ENCODE data around the gene GIPC3. TPM values are rescaled to one million over a fixed set of nuclear protein-coding genes. Genes with fewer than 3 reads are reported as not detected.

GIPC3 gene
- total and polyA plus RNA-seq, 2 experiments from 2014 or later: 0.48 to 0.59 TPM

DNA sequence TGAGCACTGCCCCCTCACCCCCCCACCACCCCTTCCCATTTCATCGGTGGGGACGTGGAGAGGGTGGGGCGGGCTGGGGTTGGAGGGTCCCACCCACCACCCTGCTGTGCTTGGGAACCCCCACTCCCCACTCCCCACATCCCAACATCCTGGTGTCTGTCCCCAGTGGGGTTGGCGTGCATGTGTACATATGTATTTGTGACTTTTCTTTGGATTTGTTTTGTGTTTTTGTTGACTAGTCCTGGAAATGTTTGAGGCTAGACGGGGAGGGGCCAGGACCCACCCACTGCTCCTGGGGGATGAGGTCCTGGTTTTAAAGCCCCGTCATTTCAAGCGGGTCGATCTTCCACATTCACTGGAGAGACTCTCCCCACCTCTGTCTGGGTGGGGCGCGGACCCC is 49.3 kb upstream of the GIPC3 start:
- Mint-ChIP-seq H3K4me3 (no peak overlapping the region; the same call in 2 of the 3 replicates), H3K9me3 (0 out of 3 replicates have a peak, but pooled peaks cover 3% of the 10 kb centered on the region), H3K4me1 (peaks cover 10% of the 10 kb centered on the region; the same call in 2 of the 3 replicates), H3K36me3 (ENCODE audit: low read depth) (peaks cover 36% of the 10 kb centered on the region), H3K27ac (no peak overlapping the region), H3K27me3 (ENCODE audit: insufficient read depth, low read depth, poor library complexity) (peaks cover 21% of the 10 kb centered on the region)
- Histone ChIP-seq H3K27me3 (ENCODE audit: insufficient read depth) (no peaks in the 10 kb centered on the region), H3F3A (replicated peaks; ENCODE audit: low read depth) (peaks cover 7% of the 10 kb centered on the region; the same call in 1 of the 2 replicates), H3K9me2 (ENCODE audit: insufficient read depth) (no peaks in the 10 kb centered on the region), H2AFZ (no peak overlapping the region), H3K36me3 (ENCODE audit: insufficient read depth) (no peaks in the 10 kb centered on the region), H3K79me2 (replicated peaks; ENCODE audit: insufficient read depth) (no peaks in the 10 kb centered on the region), H3K4me3 (no peak overlapping the region), H3K27ac (ENCODE audit: low read depth) (no peak overlapping the region), H3K4me2 (no peak overlapping the region), H3K4me1 (ENCODE audit: insufficient read depth) (no peaks in the 10 kb centered on the region), H4K20me1 (replicated peaks; ENCODE audit: insufficient read depth) (no peaks in the 10 kb centered on the region; the same call in 1 of the 2 replicates)
- TF ChIP-seq, protein P1, sequence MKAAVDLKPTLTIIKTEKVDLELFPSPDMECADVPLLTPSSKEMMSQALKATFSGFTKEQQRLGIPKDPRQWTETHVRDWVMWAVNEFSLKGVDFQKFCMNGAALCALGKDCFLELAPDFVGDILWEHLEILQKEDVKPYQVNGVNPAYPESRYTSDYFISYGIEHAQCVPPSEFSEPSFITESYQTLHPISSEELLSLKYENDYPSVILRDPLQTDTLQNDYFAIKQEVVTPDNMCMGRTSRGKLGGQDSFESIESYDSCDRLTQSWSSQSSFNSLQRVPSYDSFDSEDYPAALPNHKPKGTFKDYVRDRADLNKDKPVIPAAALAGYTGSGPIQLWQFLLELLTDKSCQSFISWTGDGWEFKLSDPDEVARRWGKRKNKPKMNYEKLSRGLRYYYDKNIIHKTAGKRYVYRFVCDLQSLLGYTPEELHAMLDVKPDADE (IDR thresholded peaks at IDR 0.05): no peak
- no peak for TF ChIP-seq CREB1 (CRISPR knock-in tag; IDR thresholded peaks at IDR 0.05; ENCODE audit: low read depth)
- TF ChIP-seq EZH2 (IDR thresholded peaks at IDR 0.05; ENCODE audit: low read depth, unreplicated experiment): no peak
- TF ChIP-seq JUNB (IDR thresholded peaks at IDR 0.05; ENCODE audit: unreplicated experiment): no peak
- no peak for DNase-seq (ENCODE audit: low spot score)
- no peak for ATAC-seq

DNA sequence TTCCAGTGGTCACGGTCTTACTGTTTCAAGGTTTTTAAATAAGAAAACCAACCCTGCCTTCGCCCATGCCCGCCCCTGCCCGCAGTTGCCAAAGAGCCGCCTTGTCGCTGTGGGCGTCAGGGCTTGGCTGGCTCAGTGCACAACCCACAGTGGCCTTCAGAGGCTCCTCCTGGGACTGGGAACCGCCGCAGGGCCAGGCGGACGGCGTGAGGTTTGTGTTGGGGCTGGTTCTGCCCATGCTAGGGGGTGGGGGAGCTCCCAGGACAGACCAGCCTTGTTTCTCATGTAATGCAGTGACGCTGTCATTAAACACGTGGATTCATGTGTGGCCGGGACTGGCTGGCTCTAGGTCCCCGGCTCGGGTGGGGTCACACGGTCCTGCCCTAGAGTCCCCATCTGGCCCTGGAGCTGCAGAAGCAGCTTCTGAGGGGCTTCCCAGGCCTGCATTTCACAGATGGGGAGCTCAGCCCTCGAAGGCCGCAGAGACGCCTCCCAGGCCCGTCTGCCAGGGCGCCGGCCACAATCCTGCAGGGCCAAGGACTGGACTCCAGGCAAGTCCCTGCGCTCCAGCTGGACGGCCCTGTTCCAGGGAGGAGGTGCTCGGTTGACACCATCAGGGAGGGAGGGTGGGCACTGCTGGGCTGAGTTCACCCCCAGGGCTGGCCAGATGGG is 48.7 kb upstream of the GIPC3 start:
- H3K4me2 ChIP-seq: no peak overlapping the region
- DNase-seq (ENCODE audit: low spot score) (no peak), ATAC-seq (no peak)
- no peaks in the 10 kb centered on the region for H3K9me2 ChIP-seq (ENCODE audit: insufficient read depth)
- no peaks in the 10 kb centered on the region for H3K79me2 ChIP-seq (replicated peaks; ENCODE audit: insufficient read depth)
- H3K36me3 ChIP-seq (ENCODE audit: insufficient read depth): no peaks in the 10 kb centered on the region
- H3K36me3 Mint-ChIP-seq (ENCODE audit: low read depth): peaks cover 31% of the 10 kb centered on the region
- H3K4me3 ChIP-seq: no peak overlapping the region
- H2AFZ ChIP-seq: no peak overlapping the region
- no peak overlapping the region for H3K27ac Mint-ChIP-seq
- no peak overlapping the region for H3K4me3 Mint-ChIP-seq
- H3K27me3 ChIP-seq (ENCODE audit: insufficient read depth): no peaks in the 10 kb centered on the region
- 0 out of 3 replicates have a peak, but pooled peaks cover 3% of the 10 kb centered on the region for H3K9me3 Mint-ChIP-seq
- H3K4me1 ChIP-seq (ENCODE audit: insufficient read depth): no peaks in the 10 kb centered on the region
- no peak overlapping the region for H3K27ac ChIP-seq (ENCODE audit: low read depth)
- H4K20me1 ChIP-seq (replicated peaks; ENCODE audit: insufficient read depth): no peaks in the 10 kb centered on the region; the same call in 1 of the 2 replicates
- H3K4me1 Mint-ChIP-seq: peaks cover 10% of the 10 kb centered on the region; the same call in 2 of the 3 replicates
- H3K27me3 Mint-ChIP-seq (ENCODE audit: insufficient read depth, low read depth, poor library complexity): peaks cover 21% of the 10 kb centered on the region
- H3F3A ChIP-seq (replicated peaks; ENCODE audit: low read depth): peaks cover 7% of the 10 kb centered on the region; the same call in 1 of the 2 replicates
- TF ChIP-seq, protein P2, sequence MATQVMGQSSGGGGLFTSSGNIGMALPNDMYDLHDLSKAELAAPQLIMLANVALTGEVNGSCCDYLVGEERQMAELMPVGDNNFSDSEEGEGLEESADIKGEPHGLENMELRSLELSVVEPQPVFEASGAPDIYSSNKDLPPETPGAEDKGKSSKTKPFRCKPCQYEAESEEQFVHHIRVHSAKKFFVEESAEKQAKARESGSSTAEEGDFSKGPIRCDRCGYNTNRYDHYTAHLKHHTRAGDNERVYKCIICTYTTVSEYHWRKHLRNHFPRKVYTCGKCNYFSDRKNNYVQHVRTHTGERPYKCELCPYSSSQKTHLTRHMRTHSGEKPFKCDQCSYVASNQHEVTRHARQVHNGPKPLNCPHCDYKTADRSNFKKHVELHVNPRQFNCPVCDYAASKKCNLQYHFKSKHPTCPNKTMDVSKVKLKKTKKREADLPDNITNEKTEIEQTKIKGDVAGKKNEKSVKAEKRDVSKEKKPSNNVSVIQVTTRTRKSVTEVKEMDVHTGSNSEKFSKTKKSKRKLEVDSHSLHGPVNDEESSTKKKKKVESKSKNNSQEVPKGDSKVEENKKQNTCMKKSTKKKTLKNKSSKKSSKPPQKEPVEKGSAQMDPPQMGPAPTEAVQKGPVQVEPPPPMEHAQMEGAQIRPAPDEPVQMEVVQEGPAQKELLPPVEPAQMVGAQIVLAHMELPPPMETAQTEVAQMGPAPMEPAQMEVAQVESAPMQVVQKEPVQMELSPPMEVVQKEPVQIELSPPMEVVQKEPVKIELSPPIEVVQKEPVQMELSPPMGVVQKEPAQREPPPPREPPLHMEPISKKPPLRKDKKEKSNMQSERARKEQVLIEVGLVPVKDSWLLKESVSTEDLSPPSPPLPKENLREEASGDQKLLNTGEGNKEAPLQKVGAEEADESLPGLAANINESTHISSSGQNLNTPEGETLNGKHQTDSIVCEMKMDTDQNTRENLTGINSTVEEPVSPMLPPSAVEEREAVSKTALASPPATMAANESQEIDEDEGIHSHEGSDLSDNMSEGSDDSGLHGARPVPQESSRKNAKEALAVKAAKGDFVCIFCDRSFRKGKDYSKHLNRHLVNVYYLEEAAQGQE (IDR thresholded peaks at IDR 0.05; ENCODE audit: unreplicated experiment): no peak
- no peak for TF ChIP-seq STAT1 (IDR thresholded peaks at IDR 0.05; ENCODE audit: unreplicated experiment)
- no peak for TF ChIP-seq EZH2 (IDR thresholded peaks at IDR 0.05; ENCODE audit: low read depth, unreplicated experiment)
- no peak for TF ChIP-seq POLR2AphosphoS5 (IDR thresholded peaks at IDR 0.05; ENCODE audit: low read depth)
- TF ChIP-seq NANOG (IDR thresholded peaks at IDR 0.05; ENCODE audit: borderline replicate concordance): no peak
- TF ChIP-seq, protein P1 (IDR thresholded peaks at IDR 0.05): no peak
- TF ChIP-seq ZNF114 (CRISPR knock-in tag; IDR thresholded peaks at IDR 0.05): no peak
